ENCODE data around the gene DTYMK. TPM values are rescaled to one million over a fixed set of nuclear protein-coding genes. Genes with fewer than 3 reads are reported as not detected.

DTYMK gene
- total RNA-seq, 4 donors from 2014 or later = 14.2 to 23.9 (median 19.2) TPM

DNA sequence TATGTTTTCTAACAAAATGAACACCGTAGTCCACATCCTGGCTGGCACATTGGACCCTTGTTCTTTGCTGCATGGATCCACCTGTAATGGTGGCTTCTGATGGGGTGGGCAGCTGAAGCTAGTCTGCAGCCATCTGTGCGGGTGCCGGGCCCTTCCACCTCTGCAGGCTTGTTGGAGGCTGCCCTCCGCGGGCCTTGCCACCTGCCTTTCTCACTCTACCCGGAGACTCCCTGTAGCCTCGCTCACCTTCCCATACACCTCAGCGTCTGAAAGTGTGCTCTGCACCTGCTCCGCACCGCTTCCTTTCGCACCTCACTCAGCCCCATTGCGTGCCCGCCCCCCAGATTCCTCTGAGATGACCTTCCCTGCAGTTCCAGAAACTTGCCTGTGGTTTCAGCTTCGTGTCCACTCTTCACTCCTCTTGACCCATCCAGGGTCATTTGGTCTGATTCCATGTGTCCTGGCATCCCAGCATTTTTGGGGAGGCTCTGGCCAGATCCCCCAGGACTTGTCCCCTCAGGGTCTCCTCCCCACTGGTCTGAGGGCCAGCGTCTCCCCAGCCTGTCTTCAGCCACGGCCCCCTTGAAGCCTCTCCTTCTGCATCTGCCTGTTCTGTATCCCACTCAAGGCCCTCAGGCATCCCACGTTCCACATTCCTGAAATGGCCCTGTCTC is 31.0 kb downstream of the DTYMK start:
- H3K4me3 ChIP-seq = no peak overlapping the region
- H3K27ac ChIP-seq = no peak overlapping the region
- H3K9me3 ChIP-seq = no peaks in the 10 kb centered on the region
- no peaks in the 10 kb centered on the region for H3K27me3 ChIP-seq
- DNase-seq = no peak
- no peaks in the 10 kb centered on the region for H3K4me1 ChIP-seq
- TF ChIP-seq, protein P1, sequence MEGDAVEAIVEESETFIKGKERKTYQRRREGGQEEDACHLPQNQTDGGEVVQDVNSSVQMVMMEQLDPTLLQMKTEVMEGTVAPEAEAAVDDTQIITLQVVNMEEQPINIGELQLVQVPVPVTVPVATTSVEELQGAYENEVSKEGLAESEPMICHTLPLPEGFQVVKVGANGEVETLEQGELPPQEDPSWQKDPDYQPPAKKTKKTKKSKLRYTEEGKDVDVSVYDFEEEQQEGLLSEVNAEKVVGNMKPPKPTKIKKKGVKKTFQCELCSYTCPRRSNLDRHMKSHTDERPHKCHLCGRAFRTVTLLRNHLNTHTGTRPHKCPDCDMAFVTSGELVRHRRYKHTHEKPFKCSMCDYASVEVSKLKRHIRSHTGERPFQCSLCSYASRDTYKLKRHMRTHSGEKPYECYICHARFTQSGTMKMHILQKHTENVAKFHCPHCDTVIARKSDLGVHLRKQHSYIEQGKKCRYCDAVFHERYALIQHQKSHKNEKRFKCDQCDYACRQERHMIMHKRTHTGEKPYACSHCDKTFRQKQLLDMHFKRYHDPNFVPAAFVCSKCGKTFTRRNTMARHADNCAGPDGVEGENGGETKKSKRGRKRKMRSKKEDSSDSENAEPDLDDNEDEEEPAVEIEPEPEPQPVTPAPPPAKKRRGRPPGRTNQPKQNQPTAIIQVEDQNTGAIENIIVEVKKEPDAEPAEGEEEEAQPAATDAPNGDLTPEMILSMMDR (IDR thresholded peaks at IDR 0.05) = no peak
- TF ChIP-seq POLR2A (IDR thresholded peaks at IDR 0.05) = no peak
- peaks cover 0 to 97% (median 0%) of the 10 kb centered on the region in 3 donors for H3K36me3 ChIP-seq

DNA sequence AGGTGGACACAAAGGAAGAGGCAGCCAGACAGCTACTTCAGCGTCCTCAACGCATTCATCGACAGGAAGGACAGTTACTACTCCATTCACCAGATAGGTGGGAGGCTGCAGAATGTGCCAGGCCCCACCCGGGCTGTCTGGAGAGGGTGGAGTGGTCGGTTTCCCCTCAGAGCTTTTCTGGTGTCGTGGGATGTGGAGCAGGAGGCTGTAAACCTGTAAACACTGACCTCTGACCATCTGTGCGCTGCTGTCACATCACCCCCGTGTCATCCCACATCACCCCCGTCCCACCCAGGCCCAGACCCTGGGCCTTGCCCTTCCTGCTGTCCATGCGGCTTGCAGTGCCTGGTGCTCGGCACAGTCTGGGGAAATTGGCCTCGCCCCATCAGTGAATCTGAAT is 32.1 kb downstream of the DTYMK start:
- Histone ChIP-seq H3K4me3 (no peak overlapping the region), H3K27me3 (no peaks in the 10 kb centered on the region), H3K9me3 (no peaks in the 10 kb centered on the region), H3K36me3 (peaks cover 0 to 86% (median 0%) of the 10 kb centered on the region in 3 donors), H3K27ac (no peak overlapping the region), H3K4me1 (no peaks in the 10 kb centered on the region)
- DNase-seq = no peak
- no peak for TF ChIP-seq POLR2A (IDR thresholded peaks at IDR 0.05)
- TF ChIP-seq, protein P1 (IDR thresholded peaks at IDR 0.05) = no peak

DNA sequence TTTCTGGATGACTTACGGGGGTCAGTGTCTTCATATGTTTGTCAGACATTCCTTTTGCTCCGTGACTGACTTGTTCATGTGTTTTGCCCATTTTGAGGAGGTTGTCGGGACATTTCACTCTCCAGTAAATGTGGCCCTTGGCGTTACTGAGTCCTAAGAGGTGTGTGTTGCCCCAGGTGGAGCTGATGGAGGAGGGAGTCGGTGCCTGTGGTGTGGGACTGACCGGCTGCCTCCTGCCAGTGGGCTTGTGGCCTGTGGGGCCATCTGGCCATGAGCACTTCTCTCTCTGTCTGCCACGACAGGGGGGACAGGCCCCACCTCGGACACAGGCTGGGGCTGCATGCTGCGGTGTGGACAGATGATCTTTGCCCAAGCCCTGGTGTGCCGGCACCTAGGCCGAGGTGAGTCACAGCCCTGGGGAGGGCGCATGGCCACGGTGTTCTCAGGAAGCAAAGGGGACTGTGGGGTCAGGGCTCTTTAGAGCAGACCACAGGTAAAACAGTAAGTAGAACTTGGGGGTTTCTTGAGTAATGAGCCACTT is 33.3 kb downstream of the DTYMK start:
- TF ChIP-seq, protein P1 (IDR thresholded peaks at IDR 0.05) = no peak
- TF ChIP-seq POLR2A (IDR thresholded peaks at IDR 0.05) = no peak
- Histone ChIP-seq H3K4me3 (no peak overlapping the region), H3K9me3 (no peaks in the 10 kb centered on the region), H3K4me1 (no peaks in the 10 kb centered on the region), H3K27ac (no peak overlapping the region), H3K36me3 (peaks cover 0 to 73% (median 0%) of the 10 kb centered on the region in 3 donors), H3K27me3 (no peaks in the 10 kb centered on the region)
- no peak for DNase-seq

DNA sequence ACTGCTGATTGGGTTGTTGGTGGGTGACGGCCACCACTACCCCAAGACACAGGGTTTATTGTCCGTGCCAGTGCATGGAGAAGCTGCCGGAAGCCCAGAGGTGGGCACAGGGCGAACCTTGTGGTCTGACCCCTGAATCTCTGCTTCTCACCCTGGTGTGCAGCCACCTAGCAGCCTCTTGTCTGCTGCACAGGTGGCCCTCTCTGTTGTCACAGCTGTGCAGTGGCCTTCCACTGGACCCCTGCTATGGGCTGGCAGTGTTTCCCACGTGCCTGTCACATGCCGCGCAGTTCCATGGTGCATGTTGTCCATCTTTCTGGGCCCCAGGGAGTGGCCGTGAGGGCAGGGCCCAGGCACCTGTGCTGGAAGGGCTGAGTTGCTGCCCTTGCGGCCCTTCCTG is 33.9 kb downstream of the DTYMK start:
- no peak overlapping the region for H3K4me3 ChIP-seq
- peaks cover 0 to 67% (median 0%) of the 10 kb centered on the region in 3 donors for H3K36me3 ChIP-seq
- no peak for TF ChIP-seq POLR2A (IDR thresholded peaks at IDR 0.05)
- TF ChIP-seq, protein P1 (IDR thresholded peaks at IDR 0.05) = no peak
- no peaks in the 10 kb centered on the region for H3K27me3 ChIP-seq
- H3K9me3 ChIP-seq = no peaks in the 10 kb centered on the region
- H3K4me1 ChIP-seq = no peaks in the 10 kb centered on the region
- no peak for DNase-seq
- no peak overlapping the region for H3K27ac ChIP-seq

DNA sequence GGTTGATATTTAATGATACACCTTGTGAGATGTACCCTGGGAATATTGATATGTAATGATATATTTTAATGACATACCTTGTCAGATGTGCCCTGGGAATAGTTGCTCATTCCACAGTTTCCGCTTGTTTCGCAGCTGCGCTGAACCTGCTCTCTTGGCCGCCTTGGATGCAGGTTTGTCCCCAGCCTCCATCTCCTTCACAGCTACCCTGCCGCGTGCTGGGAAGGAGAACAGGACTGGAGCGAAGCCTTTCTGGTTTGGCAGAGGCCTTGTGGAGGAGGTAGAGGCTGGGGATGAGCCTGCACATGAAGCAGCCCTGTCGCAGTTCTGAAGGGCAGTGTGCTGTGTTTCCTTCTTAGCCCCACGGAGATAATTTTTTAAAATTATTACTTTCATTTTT is 34.5 kb downstream of the DTYMK start:
- Histone ChIP-seq H3K4me1 (no peaks in the 10 kb centered on the region), H3K36me3 (peaks cover 0 to 61% (median 0%) of the 10 kb centered on the region in 3 donors), H3K9me3 (no peaks in the 10 kb centered on the region), H3K27me3 (no peaks in the 10 kb centered on the region), H3K27ac (no peak overlapping the region), H3K4me3 (no peak overlapping the region)
- no peak for DNase-seq
- no peak for TF ChIP-seq POLR2A (IDR thresholded peaks at IDR 0.05)
- TF ChIP-seq, protein P1 (IDR thresholded peaks at IDR 0.05) = no peak
